HCT116 (cell line): ENCODE data around the gene EYA3. TPM values are rescaled to one million over a fixed set of nuclear protein-coding genes. Genes with fewer than 3 reads are reported as not detected.

Source experiments
- ATAC-seq: fragments of 200-7000 bp; cut with Tn5 transposase; 2 replicates; pipeline ENCODE4 v1.9.1; 2020; ENCODE audit warnings: mild to moderate bottlenecking, moderate library complexity
- BruUV-seq: library from RNA; stranded (reverse); fragments of 400-500 nt; replicated peaks from 2 replicates; lab custom pipeline; 2021; lab: Mats Ljungman, UMichigan
- CTCF ChIA-PET: fragments of 300-600 bp; sonication (Branson Sonifier 250); formaldehyde crosslinking; loops from one replicate; lab custom pipeline; 2021; ENCODE audit warnings: antibody characterized with exemption; lab: Charles Lee
- POLR2A ChIA-PET: fragments of 300-600, 350-600 bp; sonication (Branson Sonifier 250); formaldehyde crosslinking; loops from one replicate; lab custom pipeline; 2021; ENCODE audit warnings: antibody characterized with exemption; lab: Charles Lee
- RAD21 ChIA-PET, 2 experiments: fragments of 300-600 bp; sonication (Branson Sonifier 250); formaldehyde crosslinking; loops; one replicate each; lab custom pipeline; 2023; ENCODE audit warnings: low total read pairs in 2 of 2; ENCODE audit not compliant: uncharacterized antibody in 2 of 2, unreplicated experiment in 2 of 2, low non-redundant PET in 1 of 2; lab: Charles Lee
- DNase-seq: peaks from one replicate; pipeline ENCODE4 v3.0.0-alpha.2; 2010; ENCODE audit warnings: low read depth, low spot score
- H2AFZ ChIP-seq: fragments of 200-600 bp; shearing (Covaris generic), sonication (generic); 2 replicates; pipeline ENCODE4 v1.6.1; 2017; ENCODE audit warnings: low read depth, mixed run types, mixed read lengths, antibody characterized with exemption, low read length; ENCODE audit not compliant: poor library complexity, severe bottlenecking
- H3K27ac ChIP-seq: 2 replicates; pipeline ENCODE4 v1.5.1; 2012; ENCODE audit warnings: low read depth, low read length
- H3K27me3 ChIP-seq: fragments of 200-600 bp; sonication (generic); 2 replicates; pipeline ENCODE4 v1.6.1; 2016; ENCODE audit warnings: mixed run types, low read length, mixed read lengths; ENCODE audit not compliant: insufficient read depth
- H3K36me3 ChIP-seq, 2 experiments: fragments of 200-500 bp in 1 of 2; fragments of 200-600 bp in 1 of 2; sonication (Bioruptor generic) in 1 of 2; sonication (generic) in 1 of 2; 2 replicates each; pipeline versions ENCODE4 v1.5.1 to v1.6.1; 2014 to 2016; ENCODE audit warnings: low read length in 2 of 2, inconsistent platforms in 1 of 2, mixed read lengths in 1 of 2, mixed run types in 1 of 2; ENCODE audit not compliant: insufficient read depth in 2 of 2, control insufficient read depth in 1 of 2
- H3K4me1 ChIP-seq, 2 experiments: fragments of 200-600 bp in 1 of 2; sonication (generic) in 1 of 2; 2 replicates each; pipeline versions ENCODE4 v1.5.1 to v1.6.1; 2012 to 2017; ENCODE audit warnings: low read length in 2 of 2, inconsistent platforms in 1 of 2, mild to moderate bottlenecking in 1 of 2, mixed read lengths in 1 of 2, mixed run types in 1 of 2, moderate library complexity in 1 of 2; ENCODE audit not compliant: insufficient read depth in 2 of 2, control insufficient read depth in 1 of 2
- H3K4me2 ChIP-seq: fragments of 200-600 bp; sonication (generic); 2 replicates; pipeline ENCODE4 v1.6.1; 2017; ENCODE audit warnings: mixed run types, low read length, mixed read lengths
- H3K4me3 ChIP-seq, 2 experiments: fragments of 200-600 bp in 1 of 2; sonication (generic) in 1 of 2; replicated peaks in 1 of 2; 2 replicates each; pipeline ENCODE4 v1.5.1; 2011 to 2016; ENCODE audit warnings: low read length in 2 of 2, control low read depth in 1 of 2, low read depth in 1 of 2, mild to moderate bottlenecking in 1 of 2, mixed read lengths in 1 of 2, mixed run types in 1 of 2
- H3K79me2 ChIP-seq: fragments of 200-600 bp; sonication (generic); 2 replicates; pipeline ENCODE4 v1.6.1; 2017; ENCODE audit warnings: mild to moderate bottlenecking, mixed run types, low read length, moderate library complexity, mixed read lengths; ENCODE audit not compliant: insufficient read depth
- H3K9ac ChIP-seq: fragments of 200-600 bp; sonication (generic); 2 replicates; pipeline ENCODE4 v1.6.1; 2016; ENCODE audit warnings: low read length, mixed read lengths
- H3K9me2 ChIP-seq: fragments of 200-600 bp; sonication (generic), shearing (Covaris generic); 2 replicates; pipeline ENCODE4 v1.6.1; 2017; ENCODE audit warnings: mixed run types, mild to moderate bottlenecking, moderate library complexity; ENCODE audit not compliant: insufficient read depth
- H3K9me3 ChIP-seq, 2 experiments: fragments of 200-500 bp in 1 of 2; fragments of 200-600 bp in 1 of 2; sonication (Bioruptor generic) in 1 of 2; sonication (generic) in 1 of 2; 2 replicates each; pipeline ENCODE4 v1.6.1; 2014 to 2017; ENCODE audit warnings: low read length in 2 of 2, mixed read lengths in 2 of 2, inconsistent platforms in 1 of 2, low read depth in 1 of 2, mild to moderate bottlenecking in 1 of 2, mixed run types in 1 of 2, moderate library complexity in 1 of 2; ENCODE audit not compliant: control insufficient read depth in 1 of 2, insufficient read depth in 1 of 2
- H4K20me1 ChIP-seq: fragments of 200-600 bp; sonication (generic), shearing (Covaris generic); 2 replicates; pipeline ENCODE4 v1.6.1; 2017; ENCODE audit warnings: mixed run types, mild to moderate bottlenecking, moderate library complexity; ENCODE audit not compliant: insufficient read depth
- CBX3 ChIP-seq: IDR thresholded peaks from 2 replicates; pipeline ENCODE4 v1.6.1; 2012; ENCODE audit warnings: low read depth
- EZH2phosphoT487 ChIP-seq: fragments of 200-600 bp; IDR thresholded peaks from 2 replicates; pipeline ENCODE4 v1.6.1; 2018; ENCODE audit warnings: antibody characterized with exemption, borderline replicate concordance
- FOSL1 ChIP-seq: IDR thresholded peaks from 2 replicates; pipeline ENCODE4 v1.6.1; 2012; ENCODE audit warnings: low read depth
- POLR2A ChIP-seq: IDR thresholded peaks from 2 replicates; pipeline ENCODE4 v1.7.0; 2011; ENCODE audit warnings: borderline replicate concordance; ENCODE audit not compliant: insufficient read depth, insufficient read length; ENCODE audit errors: extremely low read depth
- POLR2AphosphoS5 ChIP-seq: IDR thresholded peaks from 2 replicates; pipeline ENCODE4 v1.6.1; 2011; ENCODE audit warnings: mild to moderate bottlenecking, low read depth, low read length, moderate library complexity
- RAD21 ChIP-seq: IDR thresholded peaks from 2 replicates; pipeline ENCODE4 v1.6.1; 2012; ENCODE audit warnings: low read depth, mild to moderate bottlenecking
- SP1 ChIP-seq: IDR thresholded peaks from 2 replicates; pipeline ENCODE4 v1.6.1; 2012; ENCODE audit warnings: low read depth
- ZFX ChIP-seq: fragments of 450-650 bp; IDR thresholded peaks from 2 replicates; pipeline ENCODE4 v1.6.1; 2017
- intact Hi-C: fragments of 100-400 bp; cut with micrococcal nuclease; formaldehyde crosslinking; loops from 2 replicates; pipeline ENCODE4 v1.10.0; 2022
- total RNA-seq: library from RNA; stranded (reverse); gene quantifications from one replicate; pipeline ENCODE4 v1.2.1, GENCODE V29; 2021; ENCODE audit not compliant: unreplicated experiment
- TF ChIP-seq, protein P1 (sequence below): IDR thresholded peaks from 2 replicates; pipeline ENCODE4 v1.6.1; 2012
- TF ChIP-seq, protein P2 (sequence below), 3 experiments: fragments of 200-600 bp in 1 of 3; sonication (generic) in 1 of 3; IDR thresholded peaks in 2 of 3; conservative IDR thresholded peaks in 1 of 3; 2 replicates each; pipeline ENCODE4 v1.5.1; 2012 to 2017; ENCODE audit warnings: low read depth in 2 of 3, low read length in 2 of 3, antibody characterized with exemption in 1 of 3, borderline replicate concordance in 1 of 3, control low read depth in 1 of 3, mild to moderate bottlenecking in 1 of 3, mixed read lengths in 1 of 3, mixed run types in 1 of 3, moderate library complexity in 1 of 3; ENCODE audit not compliant: insufficient read depth in 1 of 3

Gene EYA3
- total RNA-seq, 1 experiment from 2014 or later = 25.9 TPM

DNA sequence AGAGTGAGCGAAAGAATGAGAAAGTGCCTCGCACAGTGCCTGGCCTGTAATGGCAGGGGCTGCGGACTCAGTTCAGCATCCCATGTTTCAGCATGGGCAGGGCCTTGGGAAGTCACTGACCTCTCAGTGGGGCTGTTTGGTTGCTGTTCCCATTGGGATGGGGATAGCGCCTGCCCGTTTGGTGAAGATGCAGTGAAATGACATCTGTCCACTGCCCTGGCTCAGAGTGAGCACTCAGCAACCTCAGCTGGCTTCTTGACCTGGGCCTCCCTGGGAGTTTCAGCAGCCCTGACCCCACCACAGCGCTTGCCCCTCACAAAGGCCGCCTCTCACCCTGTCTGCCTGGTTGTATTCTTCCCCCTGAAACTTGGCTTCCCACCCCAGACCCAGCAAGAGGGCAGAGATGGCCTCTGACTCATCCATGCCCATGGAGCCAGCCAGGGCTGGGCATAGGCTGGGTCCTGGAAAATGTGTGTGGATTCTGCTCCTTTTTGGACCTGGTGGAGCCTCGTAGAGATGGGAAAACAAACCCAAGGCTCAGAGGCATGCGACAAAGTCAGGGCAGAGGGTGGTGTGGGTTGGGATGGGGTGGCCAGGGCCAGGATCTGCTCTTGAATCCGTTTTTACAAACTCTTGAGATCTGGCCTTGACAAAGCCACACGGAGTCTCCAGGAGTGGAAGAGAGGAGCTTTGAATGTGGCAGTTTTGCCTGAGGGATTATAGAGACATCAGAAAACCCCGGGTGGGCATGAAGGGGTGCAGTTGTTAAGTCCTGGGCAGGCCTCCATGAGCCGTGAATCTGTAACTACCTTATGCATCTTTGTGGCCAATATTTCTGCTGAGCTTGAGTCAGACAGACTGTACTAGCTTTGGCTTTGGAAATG, 127.4 kb downstream of the EYA3 start:
- peak overlapping the region; percentile 70 to 84 for H3K4me3 ChIP-seq
- RAD21 ChIA-PET = interaction anchor here in 1 of 2 experiments (0.6 to 1.0 kb wide), 2 partner anchors 11 to 103 kb away, joined by 3 to 4 read pairs; no protein-coding TSS in a partner anchor
- peaks cover 0 to 5% of the 10 kb centered on the region in 2 experiments; a peak in 1 of 4 replicates for H3K36me3 ChIP-seq
- no peaks in the 10 kb centered on the region for H4K20me1 ChIP-seq
- peaks cover 17 to 37% of the 10 kb centered on the region in 2 experiments for H3K4me1 ChIP-seq
- no peaks in the 10 kb centered on the region for H3K9me2 ChIP-seq
- POLR2A ChIA-PET = interaction anchor here (2.3 kb wide), 1 partner anchor 11 kb away, joined by 6 read pairs; no protein-coding TSS in a partner anchor
- peak overlapping the region; percentile 96 for H3K27ac ChIP-seq
- no peak overlapping the region for H2AFZ ChIP-seq
- H3K9ac ChIP-seq = peak overlapping the region; percentile 85
- no peaks in the 10 kb centered on the region for H3K9me3 ChIP-seq
- no peaks in the 10 kb centered on the region for H3K27me3 ChIP-seq
- peaks cover 7% of the 10 kb centered on the region; the same call in 1 of the 2 replicates for H3K79me2 ChIP-seq
- ATAC-seq (no peak), DNase-seq (no peak)
- intact Hi-C loops = no loop called here
- no TSS peak for BruUV-seq
- H3K4me2 ChIP-seq = peak overlapping the region; percentile 100
- CTCF ChIA-PET = interaction anchor here (1.0 to 1.5 kb wide), 4 partner anchors 8 to 345 kb away, joined by 3 to 4 read pairs (median 4); no protein-coding TSS in a partner anchor
- TF ChIP-seq POLR2AphosphoS5 = no peak
- TF ChIP-seq FOSL1 = peak; percentile 32; the same call in 1 of the 2 replicates
- TF ChIP-seq, all 23 proteins: peak for 1

DNA sequence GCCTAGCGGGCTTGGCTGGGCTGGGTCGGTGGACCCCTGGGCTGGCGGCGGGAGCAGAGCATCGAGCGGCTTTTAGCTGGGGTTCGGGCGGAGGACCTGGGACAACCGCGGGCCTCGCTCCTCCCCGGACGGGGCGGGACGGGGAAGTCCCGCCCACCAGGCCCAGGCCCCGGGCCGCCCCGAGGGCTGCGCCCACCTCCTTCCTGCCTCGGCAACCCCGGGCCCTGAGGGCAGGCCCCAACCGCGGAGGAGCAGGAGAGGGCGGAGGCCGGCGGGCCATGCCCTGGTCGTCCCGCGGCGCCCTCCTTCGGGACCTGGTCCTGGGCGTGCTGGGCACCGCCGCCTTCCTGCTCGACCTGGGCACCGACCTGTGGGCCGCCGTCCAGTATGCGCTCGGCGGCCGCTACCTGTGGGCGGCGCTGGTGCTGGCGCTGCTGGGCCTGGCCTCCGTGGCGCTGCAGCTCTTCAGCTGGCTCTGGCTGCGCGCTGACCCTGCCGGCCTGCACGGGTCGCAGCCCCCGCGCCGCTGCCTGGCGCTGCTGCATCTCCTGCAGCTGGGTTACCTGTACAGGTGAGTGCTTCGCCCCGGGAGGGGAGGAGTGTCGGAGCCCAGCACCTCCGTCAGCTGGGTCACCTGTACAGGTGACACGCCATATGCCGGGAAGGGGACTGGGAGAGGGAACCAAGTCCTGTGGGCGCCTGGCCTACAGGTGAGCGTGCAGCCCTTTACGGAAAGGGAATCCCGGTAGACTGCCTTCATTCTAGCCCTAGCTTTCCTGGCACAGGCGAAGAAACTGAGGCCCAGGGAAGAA, 128.4 kb downstream of the EYA3 start, which contains the start of gene XKR8:
Gene XKR8 (plus strand): TSS at position 182 of the 812 bp plus-strand sequence. CDS start 97 bp downstream, at position 279.
- no TSS peak for BruUV-seq
- Histone ChIP-seq H3K4me1 (peaks cover 17 to 36% of the 10 kb centered on the region in 2 experiments), H3K79me2 (peaks cover 7% of the 10 kb centered on the region; the same call in 1 of the 2 replicates), H3K9me3 (no peaks in the 10 kb centered on the region), H3K27me3 (no peaks in the 10 kb centered on the region), H3K27ac (peak within 1 kb of the TSS; percentile 96), H3K4me3 (peak within 1 kb of the TSS; percentile 70 to 84), H4K20me1 (no peaks in the 10 kb centered on the region), H2AFZ (peak within 1 kb of the TSS; percentile 94), H3K9me2 (no peaks in the 10 kb centered on the region), H3K4me2 (peak within 1 kb of the TSS; percentile 100), H3K9ac (peak within 1 kb of the TSS; percentile 85), H3K36me3 (peaks cover 0 to 5% of the 10 kb centered on the region in 2 experiments; a peak in 1 of 4 replicates)
- ChIA-PET CTCF (interaction anchor here (0.6 to 1.5 kb wide), 2 partner anchors 9 to 339 kb away, joined by 4 read pairs; no protein-coding TSS in a partner anchor), POLR2A (interaction anchor here (1.0 to 2.3 kb wide), 2 partner anchors 9 to 12 kb away, joined by 3 to 6 read pairs; no protein-coding TSS in a partner anchor), RAD21 (no interaction called here)
- TF ChIP-seq POLR2A = peak; percentile 62
- TF ChIP-seq, protein P1, sequence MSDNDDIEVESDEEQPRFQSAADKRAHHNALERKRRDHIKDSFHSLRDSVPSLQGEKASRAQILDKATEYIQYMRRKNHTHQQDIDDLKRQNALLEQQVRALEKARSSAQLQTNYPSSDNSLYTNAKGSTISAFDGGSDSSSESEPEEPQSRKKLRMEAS = no peak
- TF ChIP-seq RAD21 = peak; percentile 72
- TF ChIP-seq SP1 = peak; percentile 8; the same call in 1 of the 2 replicates
- peak; percentile 87 for TF ChIP-seq POLR2AphosphoS5
- TF ChIP-seq ZFX = peak; percentile 94
- TF ChIP-seq EZH2phosphoT487 = no peak
- TF ChIP-seq FOSL1 = no peak
- peak; percentile 44; the same call in 1 of the 2 replicates for TF ChIP-seq CBX3
- TF ChIP-seq, protein P2, sequence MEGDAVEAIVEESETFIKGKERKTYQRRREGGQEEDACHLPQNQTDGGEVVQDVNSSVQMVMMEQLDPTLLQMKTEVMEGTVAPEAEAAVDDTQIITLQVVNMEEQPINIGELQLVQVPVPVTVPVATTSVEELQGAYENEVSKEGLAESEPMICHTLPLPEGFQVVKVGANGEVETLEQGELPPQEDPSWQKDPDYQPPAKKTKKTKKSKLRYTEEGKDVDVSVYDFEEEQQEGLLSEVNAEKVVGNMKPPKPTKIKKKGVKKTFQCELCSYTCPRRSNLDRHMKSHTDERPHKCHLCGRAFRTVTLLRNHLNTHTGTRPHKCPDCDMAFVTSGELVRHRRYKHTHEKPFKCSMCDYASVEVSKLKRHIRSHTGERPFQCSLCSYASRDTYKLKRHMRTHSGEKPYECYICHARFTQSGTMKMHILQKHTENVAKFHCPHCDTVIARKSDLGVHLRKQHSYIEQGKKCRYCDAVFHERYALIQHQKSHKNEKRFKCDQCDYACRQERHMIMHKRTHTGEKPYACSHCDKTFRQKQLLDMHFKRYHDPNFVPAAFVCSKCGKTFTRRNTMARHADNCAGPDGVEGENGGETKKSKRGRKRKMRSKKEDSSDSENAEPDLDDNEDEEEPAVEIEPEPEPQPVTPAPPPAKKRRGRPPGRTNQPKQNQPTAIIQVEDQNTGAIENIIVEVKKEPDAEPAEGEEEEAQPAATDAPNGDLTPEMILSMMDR (IDR thresholded peaks at IDR 0.05 in 2 of 3, conservative IDR thresholded peaks at IDR 0.05 in 1 of 3; ENCODE audit: borderline replicate concordance in 1 of 3, insufficient read depth in 1 of 3, low read depth in 2 of 3, low read length in 2 of 3) = peak; percentile 52 to 93 (median 67)
- intact Hi-C loops = no loop called here
- peak; percentile 70 for DNase-seq
- ATAC-seq = peak; percentile 91
